ENCODE data around the gene C3. TPM values are rescaled to one million over a fixed set of nuclear protein-coding genes. Genes with fewer than 3 reads are reported as not detected.

The C3 gene
- total and polyA plus RNA-seq, 5 donors, result 136 to 537 (median 273) TPM

- Histone ChIP-seq H3K27me3 (ENCODE audit: control insufficient read depth, insufficient read depth) (no peaks in the 10 kb centered on the region), H3K4me1 (ENCODE audit: control insufficient read depth, insufficient read depth, low read length) (no peaks in the 10 kb centered on the region), H3K9me3 (ENCODE audit: control insufficient read depth, low read length) (no peaks in the 10 kb centered on the region), H3K27ac (ENCODE audit: low read length) (no peak overlapping the region), H3K4me3 (ENCODE audit: low read length) (no peak overlapping the region)
- WGBS, result 74% methylated on average over 18 of the region's 18 CpGs
- intact Hi-C loops (cut with DNase I), result no loop called here
- no peak for ATAC-seq
- no peak for DNase-seq
These were observed 24.1 kb downstream of the C3 start for GRCh38 chr19:6696239-6696820.

GRCh38 chr19:6694147-6694815 is 26.2 kb downstream of the C3 start:
- Histone ChIP-seq H3K4me3 (ENCODE audit: low read length) (no peak overlapping the region), H3K27ac (ENCODE audit: low read length) (no peak overlapping the region), H3K9me3 (ENCODE audit: control insufficient read depth, low read length) (no peaks in the 10 kb centered on the region), H3K27me3 (ENCODE audit: control insufficient read depth, insufficient read depth) (no peaks in the 10 kb centered on the region), H3K4me1 (ENCODE audit: control insufficient read depth, insufficient read depth, low read length) (no peaks in the 10 kb centered on the region)
- intact Hi-C loops (cut with DNase I), result no loop called here
- WGBS, result 95% methylated on average over 25 of the region's 25 CpGs
- DNase-seq (no peak), ATAC-seq (peak; percentile 28 to 42)

GRCh38 chr19:6693681-6694080 is 26.8 kb downstream of the C3 start:
- peak in 2 of 3 donors; percentile 46 to 65 for DNase-seq
- WGBS, result 77% methylated on average over 7 of the region's 7 CpGs
- Histone ChIP-seq H3K27ac (ENCODE audit: low read length) (no peak overlapping the region), H3K27me3 (ENCODE audit: control insufficient read depth, insufficient read depth) (no peaks in the 10 kb centered on the region), H3K4me1 (ENCODE audit: control insufficient read depth, insufficient read depth, low read length) (no peaks in the 10 kb centered on the region), H3K4me3 (ENCODE audit: low read length) (no peak overlapping the region), H3K9me3 (ENCODE audit: control insufficient read depth, low read length) (no peaks in the 10 kb centered on the region)
- intact Hi-C loops (cut with DNase I), result no loop called here
- ATAC-seq, result peak; percentile 10 to 39

- ATAC-seq, result peak in 1 of 2 donors; percentile 13
- no peaks in the 10 kb centered on the region for H3K9me3 ChIP-seq (ENCODE audit: control insufficient read depth, low read length)
- no peak overlapping the region for H3K27ac ChIP-seq (ENCODE audit: low read length)
- 87% methylated on average over 13 of the region's 13 CpGs for WGBS
- no peaks in the 10 kb centered on the region for H3K4me1 ChIP-seq (ENCODE audit: control insufficient read depth, insufficient read depth, low read length)
- H3K27me3 ChIP-seq (ENCODE audit: control insufficient read depth, insufficient read depth), result no peaks in the 10 kb centered on the region
- peak in 1 of 3 donors; percentile 56 for DNase-seq
- intact Hi-C loops (cut with DNase I), result no loop called here
- no peak overlapping the region for H3K4me3 ChIP-seq (ENCODE audit: low read length)
These were observed 27.4 kb downstream of the C3 start for GRCh38 chr19:6693056-6693471.

- DNase-seq, result no peak
- intact Hi-C loops (cut with DNase I), result no loop called here
- H3K4me3 ChIP-seq (ENCODE audit: low read length), result no peak overlapping the region
- H3K27me3 ChIP-seq (ENCODE audit: control insufficient read depth, insufficient read depth), result no peaks in the 10 kb centered on the region
- no peaks in the 10 kb centered on the region for H3K4me1 ChIP-seq (ENCODE audit: control insufficient read depth, insufficient read depth, low read length)
- WGBS, result 86% methylated on average over 10 of the region's 10 CpGs
- no peaks in the 10 kb centered on the region for H3K9me3 ChIP-seq (ENCODE audit: control insufficient read depth, low read length)
- H3K27ac ChIP-seq (ENCODE audit: low read length), result no peak overlapping the region
- no peak for ATAC-seq
These were observed 28.4 kb downstream of the C3 start for GRCh38 chr19:6692027-6692426.

GRCh38 chr19:6691342-6691741 is 29.1 kb downstream of the C3 start:
- intact Hi-C loops (cut with DNase I), result no loop called here
- WGBS, result 91% methylated on average over 8 of the region's 8 CpGs
- Histone ChIP-seq H3K27me3 (ENCODE audit: control insufficient read depth, insufficient read depth) (no peaks in the 10 kb centered on the region), H3K4me1 (ENCODE audit: control insufficient read depth, insufficient read depth, low read length) (no peaks in the 10 kb centered on the region), H3K27ac (ENCODE audit: low read length) (no peak overlapping the region), H3K9me3 (ENCODE audit: control insufficient read depth, low read length) (no peaks in the 10 kb centered on the region), H3K4me3 (ENCODE audit: low read length) (no peak overlapping the region)
- DNase-seq, result no peak
- ATAC-seq, result no peak

GRCh38 chr19:6690160-6690885 is 30.1 kb downstream of the C3 start:
- no peaks in the 10 kb centered on the region for H3K9me3 ChIP-seq (ENCODE audit: control insufficient read depth, low read length)
- H3K27me3 ChIP-seq (ENCODE audit: control insufficient read depth, insufficient read depth), result no peaks in the 10 kb centered on the region
- intact Hi-C loops (cut with DNase I), result no loop called here
- H3K4me1 ChIP-seq (ENCODE audit: control insufficient read depth, insufficient read depth, low read length), result no peaks in the 10 kb centered on the region
- no peak overlapping the region for H3K27ac ChIP-seq (ENCODE audit: low read length)
- no peak overlapping the region for H3K4me3 ChIP-seq (ENCODE audit: low read length)
- no peak for ATAC-seq
- DNase-seq, result no peak
- 80% methylated on average over 11 of the region's 11 CpGs for WGBS

- Histone ChIP-seq H3K4me1 (ENCODE audit: control insufficient read depth, insufficient read depth, low read length) (no peaks in the 10 kb centered on the region), H3K27ac (ENCODE audit: low read length) (no peak overlapping the region), H3K27me3 (ENCODE audit: control insufficient read depth, insufficient read depth) (no peaks in the 10 kb centered on the region), H3K9me3 (ENCODE audit: control insufficient read depth, low read length) (no peaks in the 10 kb centered on the region), H3K4me3 (ENCODE audit: low read length) (no peak overlapping the region)
- ATAC-seq (no peak), DNase-seq (no peak)
- intact Hi-C loops (cut with DNase I), result no loop called here
- 81% methylated on average over 5 of the region's 5 CpGs for WGBS
These were observed 33.3 kb downstream of the C3 start for GRCh38 chr19:6687114-6687513.

GRCh38 chr19:6686628-6686975 is 33.8 kb downstream of the C3 start:
- Histone ChIP-seq H3K27me3 (ENCODE audit: control insufficient read depth, insufficient read depth) (no peaks in the 10 kb centered on the region), H3K27ac (ENCODE audit: low read length) (no peak overlapping the region), H3K4me3 (ENCODE audit: low read length) (no peak overlapping the region), H3K9me3 (ENCODE audit: control insufficient read depth, low read length) (no peaks in the 10 kb centered on the region), H3K4me1 (ENCODE audit: control insufficient read depth, insufficient read depth, low read length) (no peaks in the 10 kb centered on the region)
- intact Hi-C loops (cut with DNase I), result no loop called here
- WGBS, result 75% methylated on average over 4 of the region's 4 CpGs
- DNase-seq, result no peak
- no peak for ATAC-seq

- intact Hi-C loops (cut with DNase I), result no loop called here
- H3K27ac ChIP-seq (ENCODE audit: low read length), result no peak overlapping the region
- no peaks in the 10 kb centered on the region for H3K4me1 ChIP-seq (ENCODE audit: control insufficient read depth, insufficient read depth, low read length)
- H3K9me3 ChIP-seq (ENCODE audit: control insufficient read depth, low read length), result no peaks in the 10 kb centered on the region
- ATAC-seq, result no peak
- no peak for DNase-seq
- 86% methylated on average over 15 of the region's 15 CpGs for WGBS
- H3K27me3 ChIP-seq (ENCODE audit: control insufficient read depth, insufficient read depth), result no peaks in the 10 kb centered on the region
- H3K4me3 ChIP-seq (ENCODE audit: low read length), result no peak overlapping the region
These were observed 34.4 kb downstream of the C3 start for GRCh38 chr19:6685962-6686627.

GRCh38 chr19:6685482-6685881 is 35.0 kb downstream of the C3 start:
- WGBS, result 78% methylated on average over 4 of the region's 4 CpGs
- H3K4me1 ChIP-seq (ENCODE audit: control insufficient read depth, insufficient read depth, low read length), result no peaks in the 10 kb centered on the region
- DNase-seq, result no peak
- H3K27ac ChIP-seq (ENCODE audit: low read length), result no peak overlapping the region
- H3K27me3 ChIP-seq (ENCODE audit: control insufficient read depth, insufficient read depth), result no peaks in the 10 kb centered on the region
- no peak overlapping the region for H3K4me3 ChIP-seq (ENCODE audit: low read length)
- ATAC-seq, result no peak
- H3K9me3 ChIP-seq (ENCODE audit: control insufficient read depth, low read length), result no peaks in the 10 kb centered on the region
- intact Hi-C loops (cut with DNase I), result no loop called here

All from right cardiac atrium (tissue), 5 donors.